Measurements from ENCODE around the gene NOX1. TPM values are rescaled to one million over a fixed set of nuclear protein-coding genes. Genes with fewer than 3 reads are reported as not detected.
"Not testable (repeated sequence)": the region's sequence is repeated elsewhere in the genome, so short reads cannot be mapped to it uniquely, and the experiment has no call there.

NOX1 gene
- total and polyA plus RNA-seq, 5 donors from 2014 or later, result not detected

GRCh38 chrX:100796371-100796770 lies 77.8 kb downstream of the NOX1 start:
- not testable (repeated sequence) for H3K4me3 ChIP-seq (ENCODE audit: low read depth, low read length); H3K4me1 ChIP-seq (ENCODE audit: control insufficient read depth, insufficient read depth, low read length, poor library complexity, severe bottlenecking); H3K27me3 Mint-ChIP-seq; H3K27ac Mint-ChIP-seq; H3K36me3 Mint-ChIP-seq; H3K27ac ChIP-seq (ENCODE audit: insufficient read depth, low read length, poor library complexity, severe bottlenecking); H3K4me1 Mint-ChIP-seq; H3K36me3 ChIP-seq (ENCODE audit: control insufficient read depth, insufficient read depth, low read length); H3K9me3 ChIP-seq (ENCODE audit: control insufficient read depth in 2 of 2, low read length in 2 of 2); H3K27me3 ChIP-seq (ENCODE audit: control insufficient read depth, insufficient read depth, low read length); H3K4me3 Mint-ChIP-seq; DNase-seq; H3K9me3 Mint-ChIP-seq; ATAC-seq (ENCODE audit: low read depth in 2 of 2)

Other genes starting within 250 kb of the NOX1 start
- 0.17 TPM for gene TSPAN6, start 237.6 kb downstream of the NOX1 start, total RNA-seq
- 1 to 10 TPM in 2 of 4 donors, under 1 TPM in 2; 0.41 to 4.2 (median 1.8) TPM for gene TSPAN6, start 237.6 kb downstream of the NOX1 start, polyA plus RNA-seq
- gene SRPX2, start 230.2 kb downstream of the NOX1 start, total RNA-seq, result not detected
- gene SRPX2, start 230.2 kb downstream of the NOX1 start, polyA plus RNA-seq, result not detected
- 0.22 TPM for gene SYTL4, start 142.2 kb downstream of the NOX1 start, total RNA-seq
- gene SYTL4, start 142.2 kb downstream of the NOX1 start, polyA plus RNA-seq, result not detected
- gene CSTF2, start 54.0 kb downstream of the NOX1 start, total RNA-seq, result 11.1 TPM
- gene CSTF2, start 54.0 kb downstream of the NOX1 start, polyA plus RNA-seq, result 10 to 100 TPM; 13.4 to 19.2 (median 16.3) TPM
- 1.2 TPM for gene XKRX, start 54.6 kb upstream of the NOX1 start, total RNA-seq
- under 1 TPM in 3 of 4 donors, not detected in 1; 0.07 to 0.49 (median 0.44) TPM for gene XKRX, start 54.6 kb upstream of the NOX1 start, polyA plus RNA-seq
- not detected for gene ARL13A, start 95.3 kb upstream of the NOX1 start, total RNA-seq
- gene ARL13A, start 95.3 kb upstream of the NOX1 start, polyA plus RNA-seq, result not detected
- 41.3 TPM for gene TRMT2B, start 177.8 kb upstream of the NOX1 start, total RNA-seq
- gene TRMT2B, start 177.8 kb upstream of the NOX1 start, polyA plus RNA-seq, result 10 to 100 TPM; 37.2 to 52.3 (median 37.4) TPM
- not detected for gene TMEM35A, start 204.5 kb upstream of the NOX1 start, total RNA-seq
- gene TMEM35A, start 204.5 kb upstream of the NOX1 start, polyA plus RNA-seq, result not detected
- 1.1 TPM for gene CENPI, start 223.8 kb upstream of the NOX1 start, total RNA-seq
- under 1 TPM in 3 of 4 donors, not detected in 1; 0.07 to 0.16 (median 0.07) TPM for gene CENPI, start 223.8 kb upstream of the NOX1 start, polyA plus RNA-seq